ENCODE data around the gene INPP5J.
"Not testable (repeated sequence)": the region's sequence is repeated elsewhere in the genome, so short reads cannot be mapped to it uniquely, and the experiment has no call there.

INPP5J gene

DNA sequence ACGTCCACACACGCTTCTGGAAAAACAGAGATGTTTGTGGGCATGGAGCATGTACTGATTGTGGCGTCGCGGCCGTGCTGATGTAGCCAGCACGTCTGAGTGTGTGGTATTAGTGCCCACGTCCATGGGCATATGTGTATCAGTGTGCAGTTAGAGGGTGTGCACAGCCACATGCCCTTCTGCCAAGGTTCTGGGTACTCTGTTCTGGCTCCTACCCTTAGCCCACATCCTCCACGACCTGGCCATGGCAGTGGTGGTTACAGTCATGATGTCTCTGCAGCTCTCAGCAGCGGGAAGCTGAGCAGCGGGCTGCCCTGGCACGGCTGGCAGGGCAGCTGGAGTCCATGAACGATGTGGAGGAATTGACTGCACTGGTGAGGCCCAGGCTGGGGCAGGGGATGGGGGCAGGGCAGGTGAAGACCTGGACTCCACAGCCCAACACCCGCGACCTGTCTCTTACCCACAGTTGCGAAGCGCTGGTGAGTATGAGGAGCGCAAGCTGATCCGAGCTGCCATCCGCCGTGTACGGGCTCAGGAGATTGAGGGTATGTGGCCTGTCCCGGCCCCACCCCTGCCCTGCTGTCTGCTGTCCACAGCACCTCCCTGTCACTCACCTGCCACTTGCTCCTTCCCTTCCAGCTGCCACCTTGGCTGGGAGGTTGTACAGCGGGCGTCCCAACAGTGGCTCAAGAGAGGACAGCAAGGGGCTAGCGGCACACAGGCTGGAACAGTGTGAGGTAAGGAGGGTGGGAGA is 34.4 kb upstream of the INPP5J start:
- no peak for DNase-seq

- DNase-seq = no peak
Measured at GRCh38 chr22:31089160-31090100, 33.3 kb upstream of the INPP5J start.

DNA sequence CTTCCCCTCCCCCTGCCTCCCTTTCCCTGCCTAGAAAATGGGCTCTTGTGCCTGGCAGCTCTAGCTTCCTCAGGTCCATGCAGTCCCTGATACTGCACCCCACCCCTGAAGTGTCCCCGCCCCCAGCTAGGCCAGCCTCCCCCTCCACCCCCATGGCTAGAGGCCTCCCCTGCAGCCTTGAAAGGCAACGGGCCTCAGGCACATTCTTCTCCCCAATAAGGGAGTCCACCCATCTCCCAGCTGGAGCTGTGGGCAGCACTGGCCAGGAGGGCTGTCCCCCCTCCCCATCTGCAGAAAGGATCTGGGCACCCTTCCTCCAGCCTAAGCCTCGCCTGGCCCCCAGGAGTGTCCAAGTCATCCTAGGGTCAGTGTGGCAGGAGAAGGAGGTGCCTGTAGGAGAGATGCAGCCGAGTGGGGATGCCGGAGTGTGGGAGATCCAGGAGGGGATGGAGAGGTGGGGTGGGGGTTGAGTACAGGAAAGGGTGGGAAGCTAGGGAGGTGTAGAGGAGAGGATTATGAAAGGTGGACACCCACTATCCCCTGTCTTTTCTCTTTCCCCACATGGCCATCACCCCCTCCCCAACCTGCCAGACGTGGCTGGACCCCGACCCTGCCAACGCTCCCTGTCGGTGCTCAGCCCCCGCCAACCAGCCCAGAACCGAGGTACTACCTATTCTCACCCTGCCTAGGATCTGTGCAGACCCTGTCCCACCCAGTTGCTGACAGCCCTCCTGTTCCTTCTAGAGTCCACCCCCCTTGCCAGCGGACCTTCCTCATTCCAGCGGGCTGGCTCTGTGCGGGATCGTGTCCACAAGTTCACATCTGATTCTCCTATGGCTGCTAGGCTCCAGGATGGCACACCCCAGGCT is 32.3 kb upstream of the INPP5J start:
- DNase-seq = no peak

DNA sequence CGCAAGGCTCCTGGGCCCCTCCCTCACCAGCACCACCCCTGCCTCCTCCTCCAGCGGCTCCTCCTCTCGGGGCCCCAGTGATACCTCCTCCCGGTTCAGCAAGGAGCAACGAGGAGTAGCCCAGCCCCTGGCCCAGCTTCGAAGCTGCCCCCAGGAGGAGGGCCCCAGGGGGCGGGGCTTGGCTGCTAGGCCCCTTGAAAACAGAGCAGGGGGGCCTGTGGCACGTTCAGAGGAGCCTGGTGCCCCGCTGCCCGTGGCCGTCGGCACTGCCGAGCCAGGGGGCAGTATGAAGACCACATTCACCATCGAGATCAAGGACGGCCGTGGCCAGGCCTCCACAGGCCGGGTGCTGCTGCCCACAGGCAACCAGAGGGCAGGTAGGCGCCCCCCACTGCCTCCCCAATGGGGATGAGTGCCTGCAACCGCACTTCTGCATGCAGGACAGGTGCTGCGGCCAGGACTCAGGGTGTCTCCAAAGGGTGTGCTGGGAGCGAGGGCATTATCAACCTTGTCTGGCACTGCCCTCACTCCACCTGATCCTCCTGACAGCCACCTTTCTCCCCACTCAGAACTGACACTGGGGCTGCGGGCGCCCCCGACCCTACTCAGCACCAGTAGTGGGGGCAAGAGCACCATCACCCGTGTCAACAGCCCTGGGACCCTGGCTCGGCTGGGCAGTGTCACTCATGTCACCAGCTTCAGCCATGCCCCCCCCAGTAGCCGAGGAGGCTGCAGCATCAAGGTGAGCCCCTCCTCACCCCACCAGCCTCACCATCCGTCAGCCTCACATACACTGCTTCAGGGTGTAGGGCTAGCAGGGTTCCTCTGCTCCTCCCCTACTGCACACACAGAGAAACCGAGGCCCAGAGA is 31.4 kb upstream of the INPP5J start:
- DNase-seq = no peak

GRCh38 chr22:31092161-31092560 is 30.6 kb upstream of the INPP5J start:
- DNase-seq = no peak

DNA sequence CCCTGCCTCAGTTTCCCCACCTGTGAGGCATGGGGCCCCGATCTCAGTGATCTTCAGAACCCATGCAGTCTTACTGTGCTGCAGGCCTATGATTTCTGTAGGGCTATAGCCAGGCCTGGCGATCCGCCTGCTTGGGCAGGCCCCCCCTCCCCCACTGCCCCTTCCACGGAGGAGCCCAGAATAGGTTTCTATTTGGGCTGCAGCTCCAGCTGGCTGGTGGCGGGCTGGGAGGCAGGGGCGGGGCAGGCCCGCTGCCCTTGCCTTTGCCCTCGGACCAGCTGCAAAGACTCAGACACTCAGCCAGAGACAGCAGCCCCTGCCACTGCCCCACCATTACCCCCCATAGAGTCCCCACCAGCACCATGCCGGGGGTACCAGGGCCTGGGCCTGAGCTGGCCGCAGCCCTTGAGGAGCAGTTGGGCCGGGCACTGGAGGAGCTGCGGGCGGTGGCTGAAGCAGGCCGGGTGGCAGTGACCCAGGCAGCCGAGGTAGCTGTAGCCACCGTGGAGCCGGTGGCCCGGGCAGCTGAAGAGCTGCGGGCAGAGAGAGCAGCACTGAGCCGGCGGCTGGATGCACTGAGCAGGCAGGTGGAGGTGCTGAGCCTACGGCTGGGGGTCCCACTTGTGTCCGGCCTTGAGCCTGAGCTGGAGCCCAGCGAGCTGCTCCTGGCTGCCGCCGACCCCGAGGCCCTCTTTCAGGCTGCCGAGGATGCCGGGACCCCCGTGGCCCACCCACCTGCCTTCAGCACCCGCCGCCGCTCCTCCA is 29.5 kb upstream of the INPP5J start:
- DNase-seq = no peak

DNA sequence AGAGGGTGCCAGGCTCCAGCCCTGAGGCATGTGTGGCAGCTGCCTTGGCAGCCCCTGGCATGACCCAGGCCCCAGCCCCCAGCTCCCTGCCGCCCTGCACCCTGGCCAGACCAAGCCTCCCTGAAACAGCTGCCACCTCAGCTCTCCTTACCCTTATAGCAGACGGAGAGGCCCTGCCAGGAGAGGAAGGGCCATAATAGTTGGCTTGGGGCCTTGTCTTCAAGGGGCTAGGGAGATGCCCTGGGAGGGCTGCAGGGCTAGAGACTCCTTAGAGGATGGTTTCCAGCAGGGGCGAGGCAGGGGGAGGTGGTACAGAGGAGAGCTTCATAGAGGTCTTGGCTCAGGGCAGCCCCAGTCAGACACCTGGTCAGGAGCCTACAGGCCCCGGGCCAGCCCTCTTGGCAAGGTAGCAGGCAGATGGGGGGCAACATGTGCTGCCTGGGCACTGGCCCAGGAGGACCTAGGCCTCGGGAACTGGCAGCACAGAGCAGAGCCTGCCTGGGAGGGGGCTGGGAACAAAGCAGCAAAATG is 28.7 kb upstream of the INPP5J start:
- no peak for DNase-seq

DNA sequence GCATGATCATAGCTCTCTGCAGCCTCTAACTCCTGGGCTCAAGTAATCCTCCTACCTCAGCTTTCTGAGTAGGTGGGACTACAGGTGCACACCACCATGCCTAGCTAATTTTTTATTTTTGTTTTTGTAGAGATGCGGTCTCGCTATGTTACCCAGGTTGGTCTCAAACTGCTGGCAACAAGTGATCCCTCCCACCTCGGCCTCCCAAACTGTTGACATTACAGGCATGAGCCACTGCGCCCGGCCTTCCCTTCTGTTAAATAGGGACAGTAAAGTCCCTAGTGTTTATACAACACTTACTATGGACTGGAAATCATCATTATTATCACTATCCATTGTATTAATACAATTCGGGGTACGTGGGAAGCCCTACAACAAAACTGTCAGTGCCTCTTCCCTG is 28.0 kb upstream of the INPP5J start:
- DNase-seq = no peak

DNA sequence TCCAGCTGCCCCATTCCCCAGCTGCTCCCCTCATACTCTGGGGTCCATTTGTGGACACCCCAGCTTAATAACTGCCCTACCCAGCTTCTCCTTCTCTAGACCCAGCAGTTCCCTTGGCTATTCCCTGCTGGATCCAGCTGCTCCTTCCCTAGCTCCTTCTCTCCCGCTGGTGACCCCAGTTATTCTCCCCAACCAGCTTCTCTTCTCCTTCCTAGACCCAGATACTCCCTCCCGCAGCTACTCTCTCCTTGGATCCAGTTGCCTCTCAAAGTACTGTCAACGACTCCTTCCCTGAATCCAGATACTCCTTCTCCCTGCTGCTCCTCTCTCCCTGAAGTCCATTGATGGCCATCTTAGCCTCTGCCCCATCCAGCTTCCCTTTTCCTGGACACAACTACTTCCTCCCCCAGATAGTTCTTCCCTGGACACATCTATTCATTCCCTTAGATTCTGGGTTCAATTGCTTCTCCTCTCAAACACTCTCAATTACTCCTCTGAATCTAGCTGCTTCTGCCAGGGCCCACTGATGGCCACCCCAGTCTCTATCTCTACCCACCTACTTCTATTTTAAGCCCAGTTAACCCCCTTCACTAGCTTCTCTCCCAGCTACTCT is 27.0 kb upstream of the INPP5J start:
- DNase-seq = no peak

DNA sequence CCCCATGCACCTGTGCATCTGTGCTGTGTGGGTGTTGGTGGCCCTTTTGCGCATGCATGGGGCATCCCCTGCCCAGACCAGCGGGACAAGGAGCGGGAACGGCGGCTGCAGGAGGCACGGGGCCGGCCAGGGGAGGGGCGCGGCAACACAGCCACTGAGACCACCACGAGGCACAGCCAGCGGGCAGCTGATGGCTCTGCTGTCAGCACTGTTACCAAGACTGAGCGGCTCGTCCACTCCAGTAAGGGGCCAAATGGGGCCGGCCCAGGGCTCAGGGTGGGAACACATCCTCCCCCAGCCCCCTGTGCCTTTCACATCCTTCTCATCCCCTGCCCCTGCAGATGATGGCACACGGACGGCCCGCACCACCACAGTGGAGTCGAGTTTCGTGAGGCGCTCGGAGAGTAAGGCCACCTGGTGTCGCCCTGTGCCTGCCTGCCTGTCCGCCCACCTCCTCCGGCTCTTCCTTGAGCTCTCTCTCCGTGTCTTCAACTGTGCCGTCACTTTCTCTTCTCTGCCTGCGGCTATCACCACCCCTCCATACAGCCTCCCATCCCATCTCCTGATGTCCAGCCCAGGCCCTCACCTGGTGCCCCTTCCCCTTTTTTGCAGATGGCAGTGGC is 26.0 kb upstream of the INPP5J start:
- DNase-seq = no peak

DNA sequence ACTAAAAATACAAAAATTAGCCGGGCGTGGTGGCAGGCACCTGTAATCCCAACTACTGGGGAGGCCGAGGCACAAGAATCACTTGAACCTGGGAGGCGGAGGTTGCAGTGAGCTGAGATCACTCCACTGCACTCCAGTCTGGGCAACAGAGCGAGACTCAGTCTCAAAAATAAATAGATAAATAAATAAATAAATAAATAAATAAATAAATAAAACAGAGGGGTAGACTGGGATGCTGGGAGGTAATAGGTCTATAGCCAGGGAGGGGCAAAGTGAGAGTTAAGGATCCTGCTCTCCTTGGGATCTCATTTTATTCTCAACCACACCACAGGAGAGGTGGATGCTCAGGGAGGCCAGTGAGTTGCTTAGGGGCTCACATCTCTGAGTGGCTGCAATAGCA is 25.2 kb upstream of the INPP5J start:
- not testable (repeated sequence) for DNase-seq

GRCh38 chr22:31097941-31098631 is 24.7 kb upstream of the INPP5J start:
- DNase-seq = no peak

GRCh38 chr22:31098632-31099110 is 24.1 kb upstream of the INPP5J start:
- DNase-seq = no peak

- no peak for DNase-seq
Measured at GRCh38 chr22:31099386-31099785, 23.4 kb upstream of the INPP5J start.

DNA sequence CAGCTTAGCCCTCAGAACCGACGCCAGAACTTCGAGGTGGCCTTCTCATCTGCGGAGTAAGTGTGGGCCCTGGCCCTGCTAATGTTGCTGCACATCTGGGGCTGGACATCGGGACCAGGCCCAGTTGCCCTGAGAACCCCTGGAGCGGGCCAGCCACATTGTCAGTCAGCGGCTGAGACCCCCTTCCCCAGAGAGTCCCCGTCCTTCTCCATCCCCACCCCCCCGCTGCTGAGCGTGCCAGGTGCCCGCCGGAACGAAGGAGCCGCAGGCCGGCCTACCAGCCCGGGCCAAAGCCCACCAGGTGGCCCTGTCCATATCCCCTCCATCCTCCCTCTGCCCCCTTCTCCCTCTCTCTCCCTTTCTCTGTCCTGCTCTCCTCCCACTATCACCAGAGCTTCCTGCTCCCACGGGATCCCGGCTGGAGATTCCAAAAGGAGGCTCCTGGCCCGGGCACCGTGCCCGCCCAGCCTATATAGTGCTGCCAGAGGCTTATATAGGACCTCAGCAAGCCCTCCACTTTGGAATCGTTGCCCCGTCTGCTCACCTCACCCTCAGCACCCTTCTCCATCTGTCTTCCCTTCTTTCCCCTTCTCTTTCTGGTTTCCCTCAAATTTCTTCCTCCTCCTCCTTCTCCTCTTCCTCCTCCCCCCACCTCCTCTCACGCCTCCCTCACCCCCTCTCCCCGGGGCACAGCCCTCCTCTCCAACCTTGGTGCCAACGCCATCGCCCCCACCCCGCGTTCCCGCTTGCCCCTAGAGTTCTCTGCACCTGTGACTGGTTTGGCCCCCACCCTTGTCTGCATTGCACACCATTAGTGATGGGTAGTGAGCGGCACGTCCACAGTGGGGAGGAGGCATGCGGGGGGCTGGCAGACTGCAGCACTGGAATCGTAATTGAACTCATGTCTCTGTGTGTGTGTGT is 22.7 kb upstream of the INPP5J start:
- no peak for DNase-seq

- no peak for DNase-seq
Measured at GRCh38 chr22:31100762-31101525, 21.8 kb upstream of the INPP5J start.

DNA sequence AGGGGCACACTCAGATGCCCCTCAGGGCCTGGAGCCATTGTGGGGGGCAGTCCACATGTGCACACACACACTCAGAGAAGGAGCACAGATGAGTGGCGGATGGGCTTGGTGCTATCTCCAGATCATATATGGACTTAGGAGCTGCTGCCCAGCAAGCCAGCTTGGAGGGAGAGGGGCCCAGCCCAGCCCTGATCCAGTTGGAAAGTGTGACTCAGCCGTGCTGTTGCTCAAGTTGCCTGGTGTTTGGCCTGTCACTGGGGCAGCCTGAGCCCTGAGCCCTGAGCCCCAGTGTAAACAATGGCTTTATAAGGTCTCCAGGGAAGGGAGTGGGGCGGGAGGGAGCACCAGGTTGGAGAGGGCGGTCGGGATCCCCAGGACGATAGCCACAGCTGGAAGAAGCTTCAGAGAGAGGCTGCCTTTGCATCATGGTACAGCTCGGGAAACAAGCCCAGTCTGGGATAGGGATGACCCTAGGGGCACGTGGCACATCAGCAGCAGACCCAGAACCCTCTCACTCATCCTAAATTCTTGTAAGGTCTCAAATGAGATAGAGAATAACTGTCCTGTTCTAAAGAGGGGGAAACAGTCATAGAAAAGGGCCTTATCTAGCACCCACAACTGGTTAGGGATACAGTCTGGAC is 20.2 kb upstream of the INPP5J start:
- DNase-seq = peak; percentile 43

Measured in MV-4-11 (cell line).